ENCODE data around the gene ASB11. TPM values are rescaled to one million over a fixed set of nuclear protein-coding genes. Genes with fewer than 3 reads are reported as not detected.

Gene ASB11
- total and polyA plus RNA-seq, 8 donors, result 0.15 to 9.8 (median 2.4) TPM; not detected in 2

DNA sequence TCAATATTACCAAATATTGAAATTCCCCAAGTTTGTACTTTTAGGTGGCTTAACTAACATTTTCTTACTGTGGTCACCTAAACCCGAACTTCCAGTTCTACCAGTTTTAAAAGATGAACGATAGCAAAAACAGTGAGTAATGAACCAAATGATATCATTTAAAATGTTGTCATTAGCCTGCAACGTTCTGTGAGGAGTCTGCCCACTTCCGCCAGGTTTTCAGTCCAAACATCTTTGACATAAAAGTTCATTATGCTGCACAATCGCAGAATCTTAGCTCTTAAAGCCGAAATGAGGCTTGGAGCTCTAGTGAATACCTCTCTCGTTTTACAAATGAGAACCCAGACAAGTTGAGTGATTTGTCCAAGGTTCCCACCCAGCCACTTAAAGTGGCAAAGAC lies 19.1 kb upstream of the ASB11 start:
- Histone ChIP-seq H3K9me3 (no peaks in the 10 kb centered on the region), H3K4me3 (peak overlapping the region; percentile 54 to 70 (median 61)), H3K4me1 (peaks cover 0 to 19% (median 6%) of the 10 kb centered on the region in 4 donors), H3K27ac (peak overlapping the region; percentile 90 to 95 (median 91)), H3K36me3 (peaks cover 5 to 20% (median 15%) of the 10 kb centered on the region in 4 donors), H3K27me3 (no peaks in the 10 kb centered on the region)
- DNase-seq, result peak in 1 of 2 donors; percentile 63
- peak in 1 of 3 donors; percentile 5 for TF ChIP-seq POLR2AphosphoS5 (IDR thresholded peaks at IDR 0.05)
- TF ChIP-seq, protein P1, sequence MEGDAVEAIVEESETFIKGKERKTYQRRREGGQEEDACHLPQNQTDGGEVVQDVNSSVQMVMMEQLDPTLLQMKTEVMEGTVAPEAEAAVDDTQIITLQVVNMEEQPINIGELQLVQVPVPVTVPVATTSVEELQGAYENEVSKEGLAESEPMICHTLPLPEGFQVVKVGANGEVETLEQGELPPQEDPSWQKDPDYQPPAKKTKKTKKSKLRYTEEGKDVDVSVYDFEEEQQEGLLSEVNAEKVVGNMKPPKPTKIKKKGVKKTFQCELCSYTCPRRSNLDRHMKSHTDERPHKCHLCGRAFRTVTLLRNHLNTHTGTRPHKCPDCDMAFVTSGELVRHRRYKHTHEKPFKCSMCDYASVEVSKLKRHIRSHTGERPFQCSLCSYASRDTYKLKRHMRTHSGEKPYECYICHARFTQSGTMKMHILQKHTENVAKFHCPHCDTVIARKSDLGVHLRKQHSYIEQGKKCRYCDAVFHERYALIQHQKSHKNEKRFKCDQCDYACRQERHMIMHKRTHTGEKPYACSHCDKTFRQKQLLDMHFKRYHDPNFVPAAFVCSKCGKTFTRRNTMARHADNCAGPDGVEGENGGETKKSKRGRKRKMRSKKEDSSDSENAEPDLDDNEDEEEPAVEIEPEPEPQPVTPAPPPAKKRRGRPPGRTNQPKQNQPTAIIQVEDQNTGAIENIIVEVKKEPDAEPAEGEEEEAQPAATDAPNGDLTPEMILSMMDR (IDR thresholded peaks at IDR 0.05), result no peak
- TF ChIP-seq EP300 (IDR thresholded peaks at IDR 0.05), result no peak
- TF ChIP-seq POLR2A (IDR thresholded peaks at IDR 0.05), result no peak
- intact Hi-C loops (cut with DNase I; ENCODE audit: low total_unique reads), result no loop called here
- WGBS, 5 donors, result 3 to 41% (median 10%) methylated on average over 7 of the region's 7 CpGs

DNA sequence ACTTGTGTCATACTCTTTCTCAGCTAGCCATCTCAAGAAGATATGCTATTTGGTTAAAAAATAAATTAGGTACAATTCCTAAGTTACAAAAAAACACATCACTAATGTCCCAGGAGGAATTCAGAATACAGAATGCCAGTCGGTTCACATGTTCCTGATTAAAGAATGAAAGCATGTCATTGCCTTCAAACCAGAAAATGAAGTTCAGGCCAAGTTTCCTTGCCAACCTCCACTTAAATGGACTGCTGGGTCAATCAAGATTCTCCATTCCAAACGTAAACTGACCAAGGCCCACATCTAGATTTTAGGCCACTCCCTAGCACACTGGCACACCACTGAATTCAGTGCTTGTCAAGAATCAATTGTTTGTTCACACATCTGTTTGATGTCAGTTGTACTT lies 13.4 kb upstream of the ASB11 start:
- intact Hi-C loops (cut with DNase I; ENCODE audit: low total_unique reads), result no loop called here
- WGBS, 5 donors, result 17 to 48% (median 35%) methylated on average over 2 of the region's 2 CpGs

DNA sequence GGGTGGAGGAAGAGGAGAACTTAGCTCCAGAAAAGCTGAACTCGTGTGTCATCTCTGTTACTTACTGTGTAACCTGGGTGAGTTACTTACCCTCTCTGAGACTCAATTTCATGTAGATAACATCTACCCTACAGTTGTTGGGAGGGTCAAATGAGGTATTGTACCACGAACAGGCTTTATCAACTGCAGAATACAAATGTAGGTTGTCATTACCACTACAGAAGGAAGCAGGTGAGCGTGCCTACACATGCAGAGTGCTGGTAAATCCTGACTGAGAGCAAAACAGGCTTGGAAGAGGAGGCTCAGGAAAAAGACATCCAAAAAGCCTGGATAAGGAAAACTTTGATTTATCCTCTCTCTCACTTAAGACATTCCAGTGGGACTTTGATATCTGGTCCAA lies 12.7 kb upstream of the ASB11 start:
- intact Hi-C loops (cut with DNase I; ENCODE audit: low total_unique reads), result no loop called here
- TF ChIP-seq POLR2AphosphoS5 (IDR thresholded peaks at IDR 0.05), result no peak
- no peak for TF ChIP-seq POLR2A (IDR thresholded peaks at IDR 0.05)
- TF ChIP-seq EP300 (IDR thresholded peaks at IDR 0.05), result no peak
- TF ChIP-seq, protein P1 (IDR thresholded peaks at IDR 0.05), result no peak
- Histone ChIP-seq H3K9me3 (no peaks in the 10 kb centered on the region), H3K4me3 (no peak overlapping the region), H3K36me3 (peaks cover 5 to 39% (median 29%) of the 10 kb centered on the region in 4 donors), H3K4me1 (peaks cover 0 to 6% (median 0%) of the 10 kb centered on the region in 4 donors), H3K27me3 (no peaks in the 10 kb centered on the region), H3K27ac (no peak overlapping the region)
- WGBS, 5 donors, result 54 to 87% (median 71%) methylated on average over 3 of the region's 3 CpGs
- no peak for DNase-seq

More for the DNA sequence above, 13.4 kb upstream of the ASB11 start:
- Histone ChIP-seq H3K9me3 (no peaks in the 10 kb centered on the region), H3K27ac (no peak overlapping the region), H3K4me1 (peaks cover 0 to 8% (median 1%) of the 10 kb centered on the region in 4 donors), H3K4me3 (no peak overlapping the region), H3K36me3 (peaks cover 5 to 32% (median 24%) of the 10 kb centered on the region in 4 donors), H3K27me3 (no peaks in the 10 kb centered on the region)
- no peak for DNase-seq
- TF ChIP-seq, protein P1 (IDR thresholded peaks at IDR 0.05), result no peak
- no peak for TF ChIP-seq POLR2A (IDR thresholded peaks at IDR 0.05)
- no peak for TF ChIP-seq EP300 (IDR thresholded peaks at IDR 0.05)

DNA sequence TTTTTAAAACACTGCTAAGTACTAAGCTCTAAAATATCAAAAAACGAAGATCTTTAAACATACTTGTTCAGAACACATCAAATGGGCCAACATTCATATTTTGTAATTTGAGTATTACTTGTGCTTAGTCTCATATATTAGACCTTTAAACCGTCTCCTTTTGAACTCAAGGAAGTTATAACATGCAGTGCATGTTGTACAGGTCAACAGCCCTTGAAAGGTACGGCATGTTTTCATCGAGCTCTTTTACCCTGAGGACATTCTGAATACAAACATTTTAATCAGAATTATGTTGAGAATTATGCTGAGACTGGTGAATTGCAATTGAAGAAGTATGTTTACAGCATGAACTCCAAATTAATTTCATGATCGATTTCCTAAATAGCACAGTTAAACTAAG lies 7.0 kb upstream of the ASB11 start:
- Histone ChIP-seq H3K9me3 (no peaks in the 10 kb centered on the region), H3K4me1 (no peaks in the 10 kb centered on the region), H3K27me3 (no peaks in the 10 kb centered on the region), H3K36me3 (peaks cover 0 to 41% (median 36%) of the 10 kb centered on the region in 4 donors), H3K4me3 (no peak overlapping the region), H3K27ac (no peak overlapping the region)
- no peak for DNase-seq
- intact Hi-C loops (cut with DNase I; ENCODE audit: low total_unique reads), result no loop called here
- 74 to 91% (median 88%) methylated on average over 5 of the region's 5 CpGs for WGBS, 5 donors
- TF ChIP-seq POLR2A (IDR thresholded peaks at IDR 0.05) (no peak), POLR2AphosphoS5 (IDR thresholded peaks at IDR 0.05) (no peak)
- TF ChIP-seq, protein P1 (IDR thresholded peaks at IDR 0.05), result no peak

Measured in stomach (tissue), 9 donors.